Heart left ventricle (tissue), 13 donors: Measurements from ENCODE around the gene S1PR4.

Experiments
- CTCF ChIP-seq, 12 donors: fragments of 200-600 bp; sonication (generic) in 4 of 12; IDR thresholded peaks; one replicate each; pipeline versions ENCODE4 v1.5.0 to v1.8.0; 2018 to 2022; ENCODE audit warnings: antibody characterized with exemption in 12 of 12, mild to moderate bottlenecking in 5 of 12
- POLR2A ChIP-seq, 2 donors: fragments of 450-650 bp; IDR thresholded peaks; one replicate each; pipeline ENCODE4 v1.6.1; 2017; ENCODE audit warnings: antibody characterized with exemption in 2 of 2, mild to moderate bottlenecking in 2 of 2, moderate library complexity in 2 of 2
- donor health status: ischemic (EF 13 %, LVEDD 7.1; RV severe dilation, severe dysfunction).
- donor health status: DM: no; HTN: yes; CAD: no.
- donor health status: DM: no; HTN: no; CAD: no.
- donor health status: ischemic (EF 25% LVEDD 6.9; RV normal size, moderate dysfunction).
- donor health status: ischemic (EF 25% LVEDD 5.7; RV mildly dilated, moderate dysfunction).
- donor health status: ischemic (EF 35%, LVEDD 5.7; RV mildly dilated, moderate dysfunction).
- donor health status: nonischemic (EF 11% LVEDD 7.7; RV severe dilation, severe dysfunction).
- donor health status: DM: yes; HTN: yes; CAD: no.
- donor health status: PGD.
- donor health status: ischemic (EF 29% LVEDD 5.4; RV normal size, mild dysfunction).
- donor health status: nonischemic (EF 23%, LVEDD 6.1; RV moderate dilation, normal function).

- TF ChIP-seq CTCF (IDR thresholded peaks at IDR 0.05) (no peak), POLR2A (IDR thresholded peaks at IDR 0.05) (no peak)
Observed at GRCh38 chr19:3136684-3137055, 41.9 kb upstream of the S1PR4 start.
